GM21515 (cell line): Measurements from ENCODE around the gene ZDHHC16.
"Not testable (repeated sequence)": the region's sequence is repeated elsewhere in the genome, so short reads cannot be mapped to it uniquely, and the experiment has no call there.

Experiments used
- ATAC-seq: cut with Tn5 transposase; IDR thresholded peaks from one replicate; pipeline ENCODE4 v1.9.1; 2021; ENCODE audit not compliant: unreplicated experiment

ZDHHC16 gene

DNA sequence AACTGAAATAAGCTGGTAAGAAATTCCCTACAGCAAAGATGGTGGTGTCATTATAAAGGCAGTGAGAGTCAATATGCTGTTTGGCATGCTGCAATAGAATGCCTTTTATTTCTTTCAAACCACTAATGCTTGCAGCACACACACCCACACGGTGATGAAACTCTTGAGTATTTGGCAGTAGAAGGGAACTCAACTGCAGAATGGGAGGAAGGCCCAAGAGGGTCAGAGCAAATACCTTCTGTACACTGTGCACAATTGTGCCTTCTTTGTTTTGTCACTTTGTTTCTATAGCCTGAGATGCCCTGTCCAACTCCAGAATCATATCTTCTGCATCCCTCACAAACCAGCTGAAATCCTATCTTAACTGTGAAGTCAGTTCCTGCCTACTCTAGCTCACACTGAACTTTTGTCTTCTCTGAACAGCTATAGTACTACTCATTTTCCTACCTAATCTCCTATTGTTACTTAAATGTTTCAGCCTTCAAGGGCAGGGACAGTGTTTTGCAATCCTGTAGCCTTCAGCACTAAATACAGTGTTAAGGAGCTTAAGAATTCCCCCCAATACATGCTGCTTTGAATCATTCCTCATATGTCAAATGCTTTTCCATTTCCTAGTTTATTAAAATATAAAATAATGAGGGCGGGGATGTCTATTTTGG, 30.1 kb downstream of the ZDHHC16 start:
- ATAC-seq: no peak

DNA sequence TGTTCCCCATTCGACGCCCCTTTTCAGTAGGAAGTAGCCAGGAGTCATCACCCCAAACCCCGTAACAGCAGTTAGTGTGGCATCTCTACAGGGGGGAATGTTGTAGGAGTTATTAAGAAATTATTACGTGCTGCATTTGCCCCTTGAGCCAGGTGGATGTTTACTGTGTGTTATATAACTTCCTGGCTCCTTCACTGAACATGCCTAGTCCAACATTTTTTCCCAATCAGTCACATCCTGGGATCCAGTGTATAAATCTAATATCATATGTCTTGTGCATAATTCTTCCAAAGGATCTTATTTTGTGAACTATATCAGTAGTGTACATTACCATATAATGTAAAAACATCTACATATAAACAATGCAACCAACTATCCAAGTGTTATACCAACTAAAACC, 33.4 kb downstream of the ZDHHC16 start:
- not testable (repeated sequence) for ATAC-seq

DNA sequence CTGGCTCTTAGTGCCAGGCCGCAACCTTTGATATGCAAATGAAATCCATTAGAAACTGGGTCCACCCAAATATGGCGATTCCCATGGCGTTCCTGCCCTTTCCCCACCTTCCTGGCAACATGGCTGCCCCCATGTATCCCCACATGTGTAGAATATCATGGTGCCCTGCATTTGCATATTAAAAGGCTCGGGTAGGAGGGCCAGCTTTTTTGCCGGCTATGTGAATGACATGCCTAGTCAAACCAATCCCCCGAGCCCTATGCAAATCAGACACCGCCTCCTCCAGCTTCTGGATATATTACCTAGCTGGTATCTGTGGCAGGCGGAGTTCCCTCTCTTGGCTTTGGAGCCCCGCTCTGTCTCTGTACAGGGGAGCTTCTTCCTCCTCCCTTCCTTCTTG, 34.0 kb downstream of the ZDHHC16 start:
- no peak for ATAC-seq

DNA sequence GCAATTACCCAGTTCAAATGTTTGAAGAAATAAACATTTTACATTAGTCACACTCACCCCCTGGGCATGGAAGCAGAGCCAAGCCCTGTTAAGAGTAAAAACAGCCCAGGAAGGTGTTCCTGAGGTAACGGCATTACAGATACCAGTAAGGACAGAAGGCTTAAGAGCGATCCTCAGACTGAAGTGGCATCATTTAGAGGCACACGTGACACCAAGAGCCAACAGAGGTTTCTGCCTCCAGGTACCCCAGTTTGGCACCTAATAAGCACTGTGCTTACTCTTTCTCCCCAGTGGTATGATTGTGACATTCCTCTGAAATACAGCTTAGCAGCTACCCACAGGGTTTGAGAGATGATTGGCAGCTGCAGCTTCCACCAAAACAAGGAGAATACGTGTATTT, 35.1 kb downstream of the ZDHHC16 start:
- no peak for ATAC-seq

DNA sequence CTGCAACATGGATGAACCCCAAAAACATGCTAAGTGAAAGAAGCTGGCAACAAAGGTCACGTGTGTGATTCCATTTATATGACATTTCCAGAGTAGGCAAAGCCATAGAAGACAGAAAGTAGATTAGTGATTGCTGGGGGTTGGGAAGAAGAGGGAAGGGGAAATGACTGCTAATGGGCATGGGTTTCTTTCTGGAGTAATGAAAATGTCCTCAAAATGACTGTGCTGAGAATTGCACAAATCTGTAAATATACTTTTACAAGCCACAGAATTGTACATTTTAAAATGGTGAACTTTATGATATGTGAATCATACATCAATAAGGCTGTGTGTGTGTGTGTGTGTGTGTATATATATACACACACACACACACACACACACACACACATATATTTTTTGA, 36.4 kb downstream of the ZDHHC16 start:
- no peak for ATAC-seq

DNA sequence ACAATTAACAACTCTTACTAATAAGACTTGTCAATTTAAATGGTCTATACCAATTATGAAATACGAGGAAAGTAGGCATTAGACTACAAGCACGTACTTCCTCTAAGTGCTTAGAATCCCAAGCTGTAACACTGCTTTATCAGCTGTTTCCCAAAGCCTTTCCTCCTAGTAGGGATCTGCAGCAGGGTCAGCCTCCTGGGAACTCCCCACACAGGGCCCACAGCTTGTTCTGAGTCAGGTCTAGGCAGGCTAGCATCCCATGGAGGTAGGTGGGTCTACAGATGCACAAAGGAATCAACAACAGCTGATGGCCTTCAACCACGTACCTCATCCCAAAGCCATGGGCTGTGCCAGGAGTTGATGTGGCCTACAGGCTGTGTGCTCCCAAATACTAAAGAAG, 37.5 kb downstream of the ZDHHC16 start:
- no peak for ATAC-seq

DNA sequence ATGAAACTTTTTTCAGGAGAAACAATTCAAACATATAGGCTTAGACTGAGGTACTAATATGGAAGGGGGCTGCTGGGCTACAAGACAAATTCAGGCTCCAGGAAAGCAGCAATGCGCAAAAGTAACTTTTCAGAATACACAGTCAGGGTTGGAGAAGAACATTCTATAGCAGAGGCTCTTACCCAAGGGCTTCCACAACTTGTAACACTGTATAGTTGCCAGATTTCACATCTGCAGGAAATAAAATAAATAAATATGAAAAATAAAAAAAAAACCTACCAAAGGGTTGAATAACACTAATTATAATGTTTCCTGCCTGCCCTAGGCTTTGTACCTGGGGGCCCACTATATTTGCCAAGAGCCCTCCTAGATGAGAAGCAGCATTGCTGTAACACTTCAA, 37.9 kb downstream of the ZDHHC16 start:
- no peak for ATAC-seq

DNA sequence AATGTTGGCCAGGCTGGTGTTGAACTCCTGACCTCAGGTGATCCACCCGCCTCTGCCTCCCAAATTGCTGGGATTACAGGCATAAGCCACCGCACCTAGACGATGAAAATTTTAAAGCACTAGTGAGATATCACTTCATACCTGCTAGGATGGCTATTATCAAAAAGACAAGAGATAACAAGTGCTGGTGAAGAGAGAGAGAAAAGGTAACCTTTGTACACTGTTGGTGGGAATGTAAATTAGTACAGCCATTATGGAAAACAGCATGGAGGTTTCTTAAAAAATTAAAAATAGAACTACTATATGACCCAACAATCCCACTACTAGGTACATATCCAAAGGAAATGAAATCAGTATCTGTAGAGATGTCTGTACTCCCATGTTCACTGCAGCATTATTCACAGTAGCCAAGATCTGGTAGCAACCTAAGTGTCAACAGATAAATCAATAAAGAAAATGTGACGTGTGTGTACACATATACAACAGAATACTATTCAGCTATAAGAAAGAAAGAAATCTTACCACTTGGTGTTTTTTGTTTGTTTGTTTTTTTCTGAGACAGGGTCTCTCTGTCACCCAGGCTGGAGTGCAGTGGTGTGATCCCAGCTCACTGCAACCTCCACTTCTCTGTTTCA, 39.8 kb downstream of the ZDHHC16 start:
- no peak for ATAC-seq

DNA sequence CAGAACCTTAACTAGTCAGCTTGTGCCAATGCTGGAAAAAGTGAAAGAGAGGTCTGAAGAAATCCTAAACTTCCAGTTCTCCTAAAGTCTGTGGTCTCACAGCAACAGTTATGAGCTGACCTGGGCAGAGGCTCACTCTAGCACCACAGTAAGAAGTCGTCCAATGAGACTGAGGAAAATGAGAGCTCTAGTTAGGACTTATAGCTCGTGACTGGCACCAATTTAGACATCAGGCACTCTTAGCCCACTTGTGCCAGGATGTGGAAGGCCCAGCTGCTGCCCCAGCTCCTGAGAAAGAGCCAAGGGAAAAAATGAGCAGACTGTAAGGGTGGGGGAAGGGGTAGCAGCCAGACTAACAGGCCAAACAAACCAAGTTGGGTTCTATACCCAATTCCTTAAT, 44.6 kb downstream of the ZDHHC16 start:
- ATAC-seq: no peak

DNA sequence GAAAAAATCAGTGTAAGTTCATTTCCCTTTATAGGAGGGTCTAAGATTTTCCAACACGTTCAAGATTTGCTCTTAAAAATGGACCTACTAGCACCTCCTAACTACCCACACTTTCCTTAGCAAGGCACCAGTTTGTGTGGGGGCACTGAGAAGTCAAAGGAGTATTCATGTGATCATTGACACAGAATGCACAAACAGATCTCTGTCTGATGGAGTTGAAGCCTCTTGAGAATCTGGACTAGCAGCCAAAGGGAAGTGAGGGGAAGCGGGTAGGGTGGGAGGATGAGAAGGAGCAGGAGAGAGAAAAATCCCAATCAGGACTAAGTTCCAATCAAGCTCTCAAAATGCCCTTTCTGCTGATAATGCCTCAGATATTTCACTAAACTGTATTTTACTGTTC, 48.2 kb downstream of the ZDHHC16 start:
- ATAC-seq: no peak

DNA sequence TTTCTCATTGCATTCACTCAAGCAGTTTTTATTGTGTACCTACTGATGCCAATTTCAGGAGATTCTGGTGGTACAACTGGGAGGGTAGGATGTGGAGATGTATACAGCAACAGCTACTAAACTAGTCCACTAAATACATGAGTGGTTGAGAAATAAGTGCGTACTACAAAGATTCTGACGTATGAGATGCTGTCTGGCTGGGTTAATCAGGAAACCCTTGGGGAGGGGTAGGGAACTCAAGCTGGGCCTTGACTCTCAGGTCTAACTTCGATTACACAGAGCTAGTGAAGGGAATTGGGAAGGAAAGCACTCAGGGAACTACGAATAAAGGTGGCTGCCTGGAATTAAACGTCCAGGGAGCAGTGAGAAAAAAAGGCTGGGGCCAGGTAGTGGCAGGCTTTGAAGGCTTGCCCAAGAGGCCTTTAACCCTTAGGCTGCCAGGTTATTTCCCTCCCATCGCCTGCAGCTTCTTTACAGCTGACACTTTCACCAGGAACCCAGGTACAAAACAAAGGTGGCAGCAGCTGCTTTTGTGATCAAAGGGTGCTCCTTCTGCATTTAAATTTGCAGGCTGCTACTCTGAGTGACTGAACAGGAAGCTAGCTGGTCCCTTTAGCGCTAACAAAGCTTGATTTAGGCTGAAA, 49.0 kb downstream of the ZDHHC16 start:
- ATAC-seq: no peak

DNA sequence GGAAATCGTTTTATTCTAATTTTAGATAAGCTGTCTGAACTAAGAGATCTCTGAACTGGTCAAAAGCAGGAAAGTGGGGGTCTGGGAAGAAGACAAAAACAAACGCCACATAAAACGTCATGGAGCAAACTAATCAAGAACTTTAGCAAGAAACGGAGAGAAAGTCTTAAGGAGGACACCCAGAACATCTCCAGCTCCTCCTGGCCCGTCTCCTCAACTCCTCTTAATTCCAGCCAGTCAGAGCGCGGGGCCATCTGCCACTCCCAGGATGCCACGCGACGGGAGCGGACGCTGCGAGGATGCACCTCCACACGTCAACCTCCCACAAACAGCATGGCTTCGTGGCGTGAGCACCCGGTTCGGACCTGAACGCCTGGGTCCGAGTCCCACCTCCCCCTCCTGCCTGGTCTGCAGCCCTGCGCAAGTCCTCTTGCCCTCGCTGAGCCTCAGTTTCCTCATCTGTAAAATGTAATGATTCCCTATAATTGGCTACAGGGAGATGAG, 51.6 kb downstream of the ZDHHC16 start:
- peak; percentile 35 for ATAC-seq

DNA sequence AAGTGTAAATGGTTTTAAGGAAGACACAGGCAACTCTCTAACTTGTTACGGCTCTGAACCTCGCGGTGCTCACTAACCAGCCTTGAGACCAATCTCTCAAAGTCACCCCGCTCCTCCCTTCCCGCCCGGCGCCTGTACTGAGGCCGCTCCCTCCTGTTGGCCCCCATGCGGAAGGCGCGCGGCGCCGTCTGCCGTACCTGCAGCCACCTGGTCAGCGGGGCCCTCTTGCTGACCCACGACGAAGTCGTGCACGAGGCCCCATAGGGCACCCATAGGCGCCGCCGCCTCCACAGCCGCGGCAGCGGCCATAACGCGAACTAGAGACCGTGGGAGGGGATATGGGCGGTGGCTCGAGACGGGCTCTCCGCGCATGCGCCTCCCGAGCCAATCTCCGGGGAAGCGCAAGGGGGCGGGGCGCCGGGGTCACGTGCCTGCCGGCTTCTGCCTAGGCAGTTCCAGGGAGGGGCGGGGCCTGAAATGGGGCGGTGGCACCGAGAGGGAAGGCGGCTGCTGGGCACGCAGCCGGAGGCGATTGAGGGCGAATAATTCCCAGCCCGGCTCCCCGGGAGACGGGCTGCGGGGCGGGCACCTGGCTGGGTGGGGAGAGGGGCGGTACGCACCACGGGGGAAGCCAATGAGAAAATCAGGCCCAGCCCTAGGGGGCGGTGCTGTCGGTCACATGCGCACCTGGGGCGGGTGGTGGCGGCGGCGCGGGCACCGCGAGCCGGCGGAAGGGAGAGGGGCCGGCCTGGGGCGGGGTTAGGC, 52.3 kb downstream of the ZDHHC16 start, which contains the start of gene MMS19:
Gene MMS19 (minus strand): TSS at position 347 of the 765 bp plus-strand sequence. CDS start 38 bp downstream, at position 309.
- peak; percentile 94 for ATAC-seq

DNA sequence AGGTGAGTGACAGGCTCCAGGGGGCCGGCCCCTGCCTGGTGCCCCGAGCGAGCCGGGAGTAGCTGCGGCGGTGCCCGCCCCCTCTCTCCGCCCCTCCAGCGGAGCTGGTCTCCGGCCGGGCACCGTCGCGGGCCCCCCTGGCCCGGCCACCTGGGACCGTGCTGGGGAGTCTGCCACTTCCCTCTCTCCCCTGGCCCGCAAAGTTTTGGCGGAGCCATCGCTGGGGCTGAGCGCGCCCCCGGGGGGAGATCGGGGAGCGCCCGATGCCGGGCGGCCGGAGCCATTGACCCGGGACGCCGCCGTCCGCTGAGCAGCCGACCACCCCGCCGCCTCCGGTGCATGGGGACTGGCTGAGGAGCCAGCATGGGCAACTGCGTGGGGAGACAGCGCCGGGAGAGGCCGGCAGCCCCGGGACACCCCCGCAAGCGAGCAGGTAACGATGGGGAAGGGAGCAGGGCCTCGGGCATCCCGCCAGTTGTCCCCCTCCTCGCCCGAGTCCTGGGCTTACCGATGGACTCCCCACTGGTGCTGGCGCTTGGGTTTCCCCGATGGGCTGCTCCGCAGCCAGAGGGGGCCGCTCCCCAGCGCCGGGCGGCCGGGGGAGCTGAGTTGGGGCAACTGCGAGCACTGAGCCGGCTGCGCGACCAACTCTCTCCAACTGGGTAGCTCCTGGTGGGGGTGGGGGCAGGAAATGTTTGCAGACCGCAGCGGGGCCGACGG, 53.0 kb downstream of the ZDHHC16 start, which contains the start of gene UBTD1:
Gene UBTD1 (plus strand): TSS at position 84 of the 720 bp plus-strand sequence. CDS start 280 bp downstream, at position 364.
- ATAC-seq: peak; percentile 2

DNA sequence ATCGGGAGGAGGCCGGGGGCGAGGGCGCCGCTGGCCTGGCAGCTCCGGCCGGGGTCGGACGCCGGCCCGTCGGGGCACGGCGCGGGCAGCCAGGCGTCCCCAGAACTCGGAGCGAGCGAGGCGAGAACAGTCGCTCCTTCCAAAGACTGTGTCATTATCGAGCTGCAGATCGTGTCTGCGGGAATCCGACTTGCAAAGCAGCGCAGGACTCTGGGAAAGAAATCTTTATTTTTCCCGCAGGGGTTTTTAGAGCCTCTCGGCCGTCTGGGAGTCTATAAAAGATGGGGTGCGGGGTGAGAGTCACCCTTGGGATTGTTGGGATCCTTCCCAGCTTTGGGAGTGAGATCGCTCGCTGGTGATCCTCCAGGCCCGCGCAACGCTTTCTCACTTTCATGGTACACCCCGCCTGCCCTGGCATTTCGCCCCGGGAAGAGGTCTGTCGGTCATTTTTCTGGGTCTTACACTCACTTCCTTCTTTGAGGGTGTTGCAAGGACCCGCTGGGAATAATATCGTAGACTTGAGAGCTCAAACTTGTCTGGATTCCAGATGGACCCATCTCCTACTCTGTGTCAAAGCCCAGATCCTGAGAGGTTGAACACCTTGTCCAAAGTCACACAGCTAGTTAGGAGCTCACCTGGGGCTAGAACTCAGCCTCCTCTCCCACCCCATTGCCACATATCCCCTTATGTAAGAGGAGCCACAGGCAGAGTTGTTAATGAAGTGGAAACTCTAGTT, 53.8 kb downstream of the ZDHHC16 start:
- no peak for ATAC-seq

DNA sequence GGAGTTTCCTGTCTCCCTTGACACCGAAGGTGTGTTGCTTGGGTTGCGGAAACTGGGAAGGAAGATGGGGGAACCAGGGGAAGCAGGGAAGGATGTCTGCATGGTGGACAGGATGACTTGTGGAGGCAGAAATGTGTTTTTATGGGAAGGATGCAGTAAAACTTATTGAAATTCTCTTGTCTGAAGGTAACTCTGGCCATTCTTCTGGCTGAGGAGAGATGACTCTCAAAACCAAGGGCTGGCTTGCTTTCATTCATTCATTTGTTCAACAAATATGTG, 54.3 kb downstream of the ZDHHC16 start:
- ATAC-seq: no peak

DNA sequence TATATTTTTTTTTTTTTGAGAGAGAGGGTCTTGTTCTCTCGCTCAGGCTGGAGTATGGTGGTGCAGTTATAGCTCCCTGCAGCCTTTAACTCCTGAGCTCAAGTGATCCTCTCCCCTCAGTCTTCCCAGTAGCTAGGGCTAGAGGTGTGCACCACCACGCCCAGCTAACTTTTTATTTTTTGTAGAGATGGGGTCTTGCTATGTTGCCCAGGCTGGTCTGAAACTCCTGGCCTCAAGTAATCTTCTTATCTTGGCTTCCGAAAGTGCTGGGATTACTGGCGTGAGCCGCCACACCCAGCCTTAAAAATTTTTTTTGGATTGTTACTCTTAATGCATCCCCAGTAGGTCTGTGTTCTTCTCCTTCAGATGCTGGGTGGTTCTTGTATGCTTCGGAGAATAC, 56.9 kb downstream of the ZDHHC16 start:
- ATAC-seq: no peak

DNA sequence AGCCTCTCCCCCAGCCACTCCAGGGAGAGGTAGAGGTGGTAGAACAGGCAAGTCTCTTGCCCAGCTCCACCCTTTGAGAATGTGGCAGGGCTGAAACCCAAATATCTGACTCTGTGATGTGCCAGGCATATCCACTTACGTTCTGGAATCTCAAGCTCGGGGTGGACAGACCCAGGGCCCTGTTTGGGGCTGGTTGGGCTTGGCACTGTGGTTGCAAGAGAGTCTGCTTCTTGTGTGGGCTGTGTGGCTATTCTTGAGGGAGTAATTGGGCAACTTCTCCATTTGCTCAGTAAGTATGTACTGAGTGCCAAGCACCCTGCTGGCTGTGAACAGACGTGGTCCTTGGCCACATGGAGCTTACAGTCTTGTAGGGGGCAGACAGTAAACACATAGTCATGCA, 57.4 kb downstream of the ZDHHC16 start:
- no peak for ATAC-seq

DNA sequence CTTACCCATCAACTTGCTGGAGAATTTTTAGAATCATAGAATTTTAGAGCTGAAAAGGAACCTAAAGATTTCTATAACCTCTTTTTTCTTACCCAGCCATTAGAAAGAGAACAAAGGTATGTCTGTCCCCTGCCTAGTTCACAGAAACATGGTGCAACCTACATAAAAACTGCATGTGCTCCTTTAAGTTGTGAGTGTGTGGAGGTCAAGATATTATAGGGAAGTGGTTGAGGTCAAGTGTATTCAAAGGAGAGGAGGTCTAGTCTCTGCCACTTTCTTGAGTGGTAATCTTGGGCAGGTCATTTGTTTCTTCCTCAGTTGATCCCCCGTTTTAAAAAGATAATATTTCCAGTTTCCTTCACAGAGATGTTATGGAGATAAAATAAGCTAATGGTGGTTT, 59.2 kb downstream of the ZDHHC16 start:
- ATAC-seq: no peak
